RWPE2 (cell line): ENCODE results near the gene NGEF.

Experiments used
- ATAC-seq: fragments of 200-7000 bp; cut with Tn5 transposase; 3 replicates; pipeline ENCODE4 v1.9.1; 2021; ENCODE audit warnings: low read depth
- DNase-seq: peaks from one replicate; pipeline ENCODE4 v3.0.0-alpha.2; 2020; ENCODE audit warnings: low spot score
- H3K27ac ChIP-seq: fragments of 450-650 bp; 2 replicates; pipeline ENCODE4 v1.5.1; 2017; ENCODE audit warnings: mild to moderate bottlenecking; ENCODE audit not compliant: poor library complexity, severe bottlenecking
- H3K27me3 ChIP-seq: fragments of 250-450 bp; sonication (Bioruptor Pico); 2 replicates; pipeline ENCODE4 v1.5.1; 2021; ENCODE audit warnings: mild to moderate bottlenecking, moderate library complexity; ENCODE audit not compliant: insufficient read depth, poor library complexity, severe bottlenecking
- H3K36me3 ChIP-seq: fragments of 250-450 bp; sonication (Bioruptor Pico); 2 replicates; pipeline ENCODE4 v1.5.1; 2020; ENCODE audit warnings: low read depth, mild to moderate bottlenecking, moderate library complexity
- H3K4me1 ChIP-seq: fragments of 250-450 bp; sonication (Bioruptor Pico); 2 replicates; pipeline ENCODE4 v1.5.1; 2021; ENCODE audit warnings: mild to moderate bottlenecking, moderate library complexity; ENCODE audit not compliant: insufficient read depth, poor library complexity, severe bottlenecking
- H3K4me3 ChIP-seq: fragments of 250-450 bp; sonication (Bioruptor Pico); 2 replicates; pipeline ENCODE4 v1.5.1; 2021; ENCODE audit warnings: mild to moderate bottlenecking, moderate library complexity; ENCODE audit not compliant: severe bottlenecking
- H3K9me3 ChIP-seq: fragments of 250-450 bp; sonication (Bioruptor Pico); 2 replicates; pipeline ENCODE4 v1.5.1; 2021; ENCODE audit warnings: mild to moderate bottlenecking, moderate library complexity; ENCODE audit not compliant: severe bottlenecking
- CTCF ChIP-seq: fragments of 450-650 bp; IDR thresholded peaks from one replicate; pipeline ENCODE4 v1.5.1; 2017; ENCODE audit warnings: mild to moderate bottlenecking, moderate library complexity; ENCODE audit not compliant: poor library complexity, severe bottlenecking

The NGEF gene

GRCh38 chr2:232931636-232932035 lies 81.4 kb downstream of the NGEF start:
- no peaks in the 10 kb centered on the region for H3K4me1 ChIP-seq
- TF ChIP-seq CTCF: no peak
- H3K27ac ChIP-seq: no peak overlapping the region
- DNase-seq (no peak), ATAC-seq (no peak)
- no peaks in the 10 kb centered on the region for H3K36me3 ChIP-seq
- H3K9me3 ChIP-seq: no peaks in the 10 kb centered on the region
- no peak overlapping the region for H3K4me3 ChIP-seq
- peaks cover 14% of the 10 kb centered on the region for H3K27me3 ChIP-seq

GRCh38 chr2:232930059-232930400 lies 83.0 kb downstream of the NGEF start:
- peaks cover 18% of the 10 kb centered on the region for H3K27me3 ChIP-seq
- H3K4me3 ChIP-seq: no peak overlapping the region
- no peaks in the 10 kb centered on the region for H3K36me3 ChIP-seq
- H3K9me3 ChIP-seq: no peaks in the 10 kb centered on the region
- no peak for ATAC-seq
- TF ChIP-seq CTCF: no peak
- H3K4me1 ChIP-seq: no peaks in the 10 kb centered on the region
- DNase-seq: no peak
- H3K27ac ChIP-seq: no peak overlapping the region

GRCh38 chr2:232929303-232930058 lies 83.6 kb downstream of the NGEF start:
- Histone ChIP-seq H3K9me3 (no peaks in the 10 kb centered on the region), H3K36me3 (no peaks in the 10 kb centered on the region), H3K4me1 (no peaks in the 10 kb centered on the region), H3K27ac (no peak overlapping the region), H3K27me3 (peaks cover 18% of the 10 kb centered on the region), H3K4me3 (no peak overlapping the region)
- TF ChIP-seq CTCF: no peak
- DNase-seq (no peak), ATAC-seq (no peak)

GRCh38 chr2:232928551-232929302 lies 84.3 kb downstream of the NGEF start:
- Histone ChIP-seq H3K27me3 (peaks cover 18% of the 10 kb centered on the region), H3K4me3 (peak overlapping the region; percentile 34), H3K9me3 (no peaks in the 10 kb centered on the region), H3K36me3 (no peaks in the 10 kb centered on the region), H3K27ac (no peak overlapping the region), H3K4me1 (no peaks in the 10 kb centered on the region)
- ATAC-seq (no peak), DNase-seq (no peak)
- no peak for TF ChIP-seq CTCF
